ENCODE measurements around the gene NT5C1A.

Gene NT5C1A

DNA sequence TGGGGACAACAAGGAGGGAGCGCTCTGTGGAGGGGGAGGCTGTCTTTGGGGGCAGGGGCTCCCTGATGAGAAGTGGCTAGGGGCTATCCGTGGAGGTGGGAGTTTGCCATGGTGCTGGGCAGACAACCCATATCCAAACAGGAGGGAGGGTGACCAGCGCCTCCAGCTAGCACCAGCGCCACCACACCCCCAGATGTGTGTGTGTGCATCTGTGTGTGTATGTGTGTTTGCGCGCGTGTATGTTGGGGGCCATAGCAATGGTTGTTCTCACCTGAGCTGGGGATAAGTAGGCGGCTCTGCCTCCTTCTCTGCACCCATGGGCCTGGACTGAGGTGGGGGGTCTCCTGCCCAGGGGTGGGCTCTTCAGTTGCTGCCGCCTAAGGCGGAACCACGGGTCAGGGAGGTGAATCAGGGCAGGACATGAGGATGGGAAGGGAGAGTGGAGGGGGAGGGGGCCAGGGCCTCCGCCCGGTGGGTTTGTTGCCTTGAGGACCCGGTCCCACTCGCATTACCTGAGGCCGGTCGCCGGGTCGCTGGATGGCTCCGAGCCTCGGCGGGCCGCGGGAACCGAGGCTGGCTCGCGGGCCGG, 19.0 kb upstream of the NT5C1A start:
- no peak overlapping the region for H3K27ac ChIP-seq
- H3K4me3 ChIP-seq = peak overlapping the region; percentile 0 to 33 (median 25)

- Histone ChIP-seq H3K4me3 (no peak overlapping the region), H3K27ac (no peak overlapping the region)
These were observed 18.3 kb upstream of the NT5C1A start for GRCh38 chr1:39690225-39690624.

DNA sequence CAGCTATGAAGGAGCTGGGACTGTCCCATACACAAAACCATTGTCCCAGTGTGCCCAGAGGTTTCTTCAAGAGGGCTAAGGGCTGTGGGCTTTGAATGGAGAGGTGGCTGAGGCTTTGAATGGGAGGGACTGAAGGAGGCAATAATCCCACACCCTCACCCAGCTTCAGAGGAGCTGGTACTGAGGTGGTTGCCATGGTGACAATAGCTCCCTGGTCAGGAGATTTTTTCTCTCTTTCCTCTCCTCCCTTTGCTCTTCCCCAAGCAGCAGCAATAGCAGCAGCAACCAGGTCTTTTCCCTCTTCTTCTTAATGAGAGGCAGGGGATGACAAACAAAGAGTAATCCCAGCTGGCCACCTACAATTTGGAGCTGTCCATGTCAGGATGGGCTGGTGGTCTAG, 17.7 kb upstream of the NT5C1A start:
- Histone ChIP-seq H3K27ac (no peak overlapping the region), H3K4me3 (no peak overlapping the region)

DNA sequence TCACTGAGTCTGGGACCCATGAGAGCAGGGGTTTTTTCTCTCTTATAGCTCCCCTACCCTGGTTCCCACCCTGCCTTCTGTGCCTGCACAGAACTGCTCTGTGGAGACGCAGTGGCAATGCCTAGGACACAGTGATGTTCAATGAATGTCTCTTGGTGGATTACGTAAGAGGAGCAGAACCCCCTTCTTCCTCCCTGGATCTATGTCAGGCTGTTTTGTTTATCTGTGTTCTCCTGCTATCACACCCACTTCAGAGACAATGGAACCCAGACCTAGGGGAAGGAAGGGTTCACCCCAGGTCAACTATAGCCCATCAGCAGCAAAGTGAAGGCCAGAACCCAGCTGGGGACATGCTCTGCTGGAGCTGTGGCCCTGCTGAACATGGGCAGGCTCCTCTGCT, 17.3 kb upstream of the NT5C1A start:
- Histone ChIP-seq H3K27ac (no peak overlapping the region), H3K4me3 (no peak overlapping the region)

- H3K27ac ChIP-seq = no peak overlapping the region
- no peak overlapping the region for H3K4me3 ChIP-seq
These were observed 16.8 kb upstream of the NT5C1A start for GRCh38 chr1:39688706-39689105.

- Histone ChIP-seq H3K27ac (no peak overlapping the region), H3K4me3 (no peak overlapping the region)
These were observed 15.3 kb upstream of the NT5C1A start for GRCh38 chr1:39687243-39687642.

DNA sequence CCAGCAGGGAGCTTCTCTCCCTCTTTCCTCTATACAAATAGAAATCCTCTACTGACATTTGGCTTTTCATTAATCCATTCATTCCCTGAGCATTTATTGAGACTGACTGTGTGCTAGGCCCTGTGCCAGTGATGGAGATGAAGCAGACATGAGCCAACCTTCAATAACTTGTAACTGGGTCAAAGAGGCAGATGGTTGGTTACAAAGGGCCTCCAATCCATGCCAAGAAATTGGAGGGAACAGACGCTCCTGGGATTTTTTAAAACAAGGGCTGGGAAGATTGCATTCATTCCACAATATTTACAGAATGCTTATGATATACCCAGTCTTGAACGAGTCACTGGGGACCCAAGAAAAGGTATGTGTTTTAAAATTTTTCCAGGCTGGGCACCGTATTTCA, 13.2 kb upstream of the NT5C1A start:
- Histone ChIP-seq H3K4me3 (no peak overlapping the region), H3K27ac (no peak overlapping the region)

GRCh38 chr1:39684313-39684664, 12.4 kb upstream of the NT5C1A start:
- H3K4me3 ChIP-seq = no peak overlapping the region
- H3K27ac ChIP-seq = no peak overlapping the region

DNA sequence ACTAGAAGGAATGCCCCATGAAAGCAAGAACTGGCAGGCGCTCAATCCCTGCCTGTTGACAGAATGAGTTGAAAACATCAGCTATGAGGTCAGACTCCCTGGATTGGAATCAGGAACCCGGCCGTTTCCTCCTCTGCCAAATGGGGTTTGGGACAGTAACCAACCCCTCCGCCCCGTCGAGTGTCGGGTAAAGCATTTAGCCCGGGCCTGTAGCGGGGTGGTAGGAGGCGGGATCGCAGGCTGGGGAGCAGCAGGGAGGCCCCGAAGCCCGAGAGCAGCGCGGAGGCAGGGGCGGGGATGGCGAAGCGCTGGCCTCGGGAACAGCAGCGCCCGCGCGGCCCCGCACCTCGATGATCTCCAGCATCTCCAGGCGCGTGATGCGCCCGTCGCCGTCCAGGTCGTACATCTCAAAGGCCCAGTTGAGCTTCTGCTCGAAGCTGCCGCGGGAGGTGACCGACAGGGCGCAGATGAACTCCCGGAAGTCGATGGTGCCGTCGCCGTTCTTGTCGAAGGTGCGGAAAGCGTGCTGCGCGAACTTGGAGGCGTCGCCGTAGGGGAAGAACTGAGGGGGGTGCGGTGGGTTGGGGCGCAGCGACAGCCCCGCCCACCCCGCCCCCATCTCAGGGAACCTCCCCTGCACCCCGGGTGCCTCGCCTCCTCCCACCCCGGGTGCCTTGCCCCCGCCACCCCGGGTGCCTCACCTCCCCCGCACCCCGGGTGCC, 11.8 kb upstream of the NT5C1A start:
- H3K27ac ChIP-seq = no peak overlapping the region
- H3K4me3 ChIP-seq = peak overlapping the region in 1 of 7 experiments; percentile 14

DNA sequence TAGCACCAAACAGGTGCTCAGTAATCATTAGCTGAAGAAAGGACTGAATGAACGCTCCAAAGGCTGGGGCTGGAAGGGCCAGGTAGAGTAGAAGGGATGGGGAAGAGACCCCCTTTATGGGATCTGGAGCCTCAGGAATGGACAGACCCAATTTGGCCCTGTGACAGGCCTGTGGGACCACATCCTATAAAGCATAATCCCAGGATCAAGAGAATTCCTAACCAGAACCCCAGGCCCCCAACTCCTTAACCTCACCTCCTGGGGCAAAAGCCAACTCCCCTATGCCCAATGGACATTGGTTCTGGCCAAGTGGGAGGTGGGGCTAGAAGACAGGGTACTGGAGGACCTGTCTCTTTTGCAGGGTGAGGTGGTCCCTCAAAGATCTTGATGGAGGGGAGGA, 10.1 kb upstream of the NT5C1A start:
- no peak overlapping the region for H3K27ac ChIP-seq
- H3K4me3 ChIP-seq = no peak overlapping the region

DNA sequence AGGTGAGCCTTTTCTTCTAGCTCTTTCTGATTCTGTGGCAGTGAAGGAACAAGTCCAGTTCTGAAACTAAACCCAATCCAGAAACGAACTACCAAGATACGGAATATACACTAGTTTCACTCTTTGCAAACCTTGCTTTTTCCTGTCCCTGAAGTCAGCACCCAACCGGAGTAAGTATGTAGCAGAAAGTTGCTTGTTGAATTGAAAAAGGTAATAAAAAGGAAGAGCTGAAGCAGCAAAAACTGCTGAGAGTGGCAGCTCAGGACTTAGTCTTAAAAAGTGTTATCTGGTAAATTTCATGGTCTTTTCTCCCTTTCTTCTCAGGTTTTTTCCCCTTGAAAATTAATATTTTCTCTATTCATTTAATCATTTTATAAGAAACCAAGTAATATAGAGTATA, 9.4 kb upstream of the NT5C1A start:
- no peak overlapping the region for H3K27ac ChIP-seq
- no peak overlapping the region for H3K4me3 ChIP-seq

- H3K4me3 ChIP-seq = no peak overlapping the region
- no peak overlapping the region for H3K27ac ChIP-seq
These were observed 8.8 kb upstream of the NT5C1A start for GRCh38 chr1:39680751-39681150.

DNA sequence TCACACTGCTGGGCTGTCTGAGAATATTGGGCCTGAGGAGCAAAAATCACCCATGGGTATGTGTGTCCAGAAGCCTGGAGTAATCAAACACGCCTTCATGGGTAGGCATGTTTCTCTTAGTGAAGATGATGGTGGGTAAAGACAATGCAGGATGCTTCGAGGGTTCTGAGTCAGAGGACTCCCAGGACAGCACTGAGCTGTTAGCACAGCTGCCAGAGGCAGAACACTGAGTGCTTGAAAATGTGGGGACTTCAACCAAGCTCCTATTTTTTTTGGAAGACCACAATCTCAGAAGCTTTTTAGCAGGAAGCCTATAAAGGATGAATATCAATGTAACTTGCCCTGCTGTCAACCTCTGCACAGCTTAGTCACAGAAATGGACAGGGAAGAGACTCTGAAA, 7.9 kb upstream of the NT5C1A start:
- H3K4me3 ChIP-seq = no peak overlapping the region
- no peak overlapping the region for H3K27ac ChIP-seq

DNA sequence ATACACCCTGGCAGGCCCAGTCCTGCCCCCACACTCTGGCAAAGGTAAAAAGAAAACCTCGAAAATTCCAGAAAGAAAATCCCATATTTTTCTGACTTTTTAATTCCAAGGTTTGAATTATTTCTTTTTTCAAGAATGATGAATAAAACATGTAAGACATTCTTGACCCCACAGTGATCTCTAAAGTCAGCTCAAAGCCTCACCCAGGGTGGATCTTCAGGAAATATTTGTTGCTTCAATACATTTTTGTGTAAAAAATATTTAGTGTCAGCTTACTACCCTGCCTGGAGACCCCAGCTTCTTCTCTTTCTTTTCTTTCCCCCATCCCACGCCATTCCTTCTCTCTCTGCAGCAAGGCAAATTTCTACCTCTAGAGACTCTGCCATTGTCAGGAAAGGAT, 7.0 kb upstream of the NT5C1A start:
- H3K4me3 ChIP-seq = no peak overlapping the region
- no peak overlapping the region for H3K27ac ChIP-seq

- H3K27ac ChIP-seq = no peak overlapping the region
- no peak overlapping the region for H3K4me3 ChIP-seq
These were observed 5.7 kb upstream of the NT5C1A start for GRCh38 chr1:39677645-39678044.

GRCh38 chr1:39676948-39677548, 5.1 kb upstream of the NT5C1A start:
- Histone ChIP-seq H3K27ac (no peak overlapping the region), H3K4me3 (no peak overlapping the region)

- no peak overlapping the region for H3K4me3 ChIP-seq
- no peak overlapping the region for H3K27ac ChIP-seq
These were observed 3.3 kb upstream of the NT5C1A start for GRCh38 chr1:39675220-39675619.

DNA sequence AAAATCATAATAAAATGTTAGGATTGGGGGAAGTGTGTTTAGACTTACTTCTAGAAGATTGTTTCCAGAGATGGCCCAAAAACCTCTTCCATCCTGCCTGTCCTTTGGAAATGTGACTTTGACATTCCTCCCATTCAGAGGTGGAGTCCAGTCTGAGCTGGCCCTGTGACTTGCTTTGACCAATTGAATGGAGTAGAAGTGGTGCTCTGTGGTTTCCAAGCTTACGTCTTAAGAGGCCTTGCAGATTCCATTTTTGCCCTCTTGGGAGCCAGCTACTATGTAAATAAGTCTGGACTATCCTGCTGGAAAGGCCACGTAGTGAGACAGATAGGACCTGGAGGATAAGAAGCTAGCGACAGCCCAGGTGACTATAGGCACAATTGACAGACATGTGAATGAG, 1.3 kb upstream of the NT5C1A start:
- Histone ChIP-seq H3K27ac (no peak overlapping the region), H3K4me3 (no peak overlapping the region)

DNA sequence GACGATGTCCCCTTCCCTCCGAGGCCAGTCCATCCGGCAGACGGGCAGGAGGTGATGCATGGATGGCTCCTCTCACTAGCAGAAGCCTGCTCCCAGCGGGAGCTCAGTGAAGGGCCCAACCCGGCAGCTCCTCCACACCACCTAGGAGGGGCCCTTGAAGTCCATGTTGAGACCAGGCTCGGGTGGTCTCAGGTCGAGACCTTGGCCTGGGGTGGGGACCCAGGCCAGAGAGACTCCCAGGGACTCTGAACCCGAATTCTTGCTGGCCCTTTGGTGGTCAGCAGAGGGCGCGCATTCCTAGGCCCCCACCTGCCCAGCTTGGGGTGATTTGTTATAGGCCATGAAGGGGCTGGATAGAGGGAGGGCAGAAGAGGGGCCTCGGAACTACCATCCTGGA, 642 bp upstream of the NT5C1A start:
- H3K27ac ChIP-seq = no peak overlapping the region
- peak overlapping the region in 1 of 7 experiments; percentile 16 for H3K4me3 ChIP-seq

DNA sequence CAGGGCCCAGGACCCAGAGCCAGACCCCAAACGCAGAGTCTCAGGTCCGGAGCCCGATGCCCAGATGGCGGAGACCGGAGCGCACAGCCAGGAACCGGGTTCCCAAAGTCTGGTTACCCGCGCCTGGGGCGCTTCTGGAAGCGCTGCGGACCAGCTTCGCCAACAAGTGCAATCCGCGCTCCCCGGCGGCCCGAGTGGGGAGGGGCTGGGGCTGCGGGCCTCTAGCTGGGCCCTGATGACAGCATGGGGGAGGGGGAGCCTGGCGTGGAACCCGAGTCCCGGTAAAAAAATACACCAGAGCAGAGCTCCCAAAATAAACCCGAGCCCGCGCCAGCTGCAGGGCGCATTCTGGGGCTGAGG, 494 bp downstream of the NT5C1A start:
- Histone ChIP-seq H3K4me3 (peak overlapping the region in 6 of 7 experiments; percentile 5 to 38 (median 22)), H3K27ac (no peak overlapping the region)

- H3K4me3 ChIP-seq = no peak overlapping the region
- H3K27ac ChIP-seq = no peak overlapping the region
These were observed 1.2 kb downstream of the NT5C1A start for GRCh38 chr1:39670689-39671088.

GRCh38 chr1:39668894-39669293, 3.0 kb downstream of the NT5C1A start:
- H3K27ac ChIP-seq = no peak overlapping the region
- H3K4me3 ChIP-seq = no peak overlapping the region
